K562 (cell line): ENCODE data around the gene FSTL4. TPM values are rescaled to one million over a fixed set of nuclear protein-coding genes. Genes with fewer than 3 reads are reported as not detected.

Experiments
- ATAC-seq: fragments of 200-7000 bp; cut with Tn5 transposase; 3 replicates; pipeline ENCODE4 v1.9.1; 2020; ENCODE audit warnings: moderate library complexity
- BruUV-seq: library from RNA; stranded (reverse); fragments of 400-500 nt; replicated peaks from 2 replicates; lab custom pipeline; 2021; lab: Mats Ljungman, UMichigan
- CTCF ChIA-PET: fragments of 300-600 bp; formaldehyde crosslinking; extraction: SDS; loops from one replicate; lab custom pipeline; 2021; ENCODE audit warnings: low intra/inter-chr PET ratio; lab: Yijun Ruan, JAX
- POLR2A ChIA-PET: fragments of 300-600, 350-650 bp; sonication (Branson Sonifier 250); formaldehyde crosslinking; extraction: SDS; loops from one replicate; lab custom pipeline; 2021; ENCODE audit warnings: antibody characterized with exemption, inconsistent platforms; lab: Yijun Ruan, JAX
- DNase-seq, 4 experiments: peaks; one replicate each; pipeline versions ENCODE4 v3.0.0 to v3.0.0-alpha.2; 2011 to 2018; ENCODE audit warnings: low spot score in 3 of 4, mixed read lengths in 3 of 4; ENCODE audit errors: extremely low read depth in 1 of 4
- FAIRE-seq: peaks from 2 replicates; lab custom pipeline; 2011; peaks lifted over from hg19 to GRCh38; lab: Jason Lieb, UNC
- H2AFZ ChIP-seq: 2 replicates; pipeline ENCODE4 v1.6.0; 2011; ENCODE audit warnings: low read depth, low read length, control low read depth, inconsistent platforms
- H3K27ac ChIP-seq: fragments of 200-600 bp; 3 replicates; pipeline ENCODE4 v1.8.0; 2011; ENCODE audit warnings: low read depth, mild to moderate bottlenecking, control low read depth, inconsistent platforms, low read length, moderate library complexity, mixed read lengths; ENCODE audit errors: extremely low read depth
- H3K27me3 ChIP-seq, 2 experiments: fragments of 300-600 bp in 1 of 2; 2 replicates in 1 of 2; 3 replicates in 1 of 2; pipeline versions ENCODE4 v1.6.0 to v1.8.0; 2011; ENCODE audit warnings: inconsistent platforms in 2 of 2, low read length in 2 of 2, mild to moderate bottlenecking in 1 of 2, mixed read lengths in 1 of 2, moderate library complexity in 1 of 2; ENCODE audit not compliant: control insufficient read depth in 2 of 2, insufficient read depth in 2 of 2
- H3K36me3 ChIP-seq: fragments of 300-600 bp; 3 replicates; pipeline ENCODE4 v1.8.0; 2011; ENCODE audit warnings: mild to moderate bottlenecking, low read length, inconsistent platforms; ENCODE audit not compliant: control insufficient read depth, insufficient read depth
- H3K4me1 ChIP-seq, 2 experiments: fragments of 200-600 bp in 1 of 2; replicated peaks in 1 of 2; 2 replicates in 1 of 2; 3 replicates in 1 of 2; pipeline versions ENCODE4 v1.5.1 to v1.8.0; 2011; ENCODE audit warnings: inconsistent platforms in 2 of 2, low read length in 2 of 2, mild to moderate bottlenecking in 1 of 2, mixed read lengths in 1 of 2, moderate library complexity in 1 of 2; ENCODE audit not compliant: control insufficient read depth in 2 of 2, insufficient read depth in 2 of 2
- H3K4me2 ChIP-seq: 2 replicates; pipeline ENCODE4 v1.6.1; 2011; ENCODE audit warnings: low read length, control low read depth, inconsistent platforms, mixed read lengths; ENCODE audit not compliant: insufficient read depth
- H3K4me3 ChIP-seq: fragments of 200-600 bp; sonication (generic), shearing (Covaris generic); 2 replicates; pipeline ENCODE4 v1.5.1; 2016; ENCODE audit warnings: control low read depth, inconsistent platforms
- H3K79me2 ChIP-seq: fragments of 200-600 bp; 3 replicates; pipeline ENCODE4 v1.8.0; 2011; ENCODE audit warnings: low read length, inconsistent platforms; ENCODE audit not compliant: control insufficient read depth, insufficient read depth
- H3K9ac ChIP-seq, 2 experiments: 2 replicates each; pipeline versions ENCODE4 v1.6.0 to v1.6.1; 2011; ENCODE audit warnings: low read depth in 2 of 2, low read length in 2 of 2, control low read depth in 1 of 2, inconsistent platforms in 1 of 2, mild to moderate bottlenecking in 1 of 2, mixed read lengths in 1 of 2; ENCODE audit not compliant: insufficient read depth in 1 of 2
- H3K9me1 ChIP-seq: one replicate; pipeline ENCODE4 v1.6.0; 2011; ENCODE audit warnings: inconsistent platforms, mild to moderate bottlenecking, low read length, moderate library complexity; ENCODE audit not compliant: control insufficient read depth, insufficient read depth
- H3K9me3 ChIP-seq: replicated peaks from 2 replicates; pipeline ENCODE4 v1.5.1; 2011; ENCODE audit warnings: low read depth, low read length, inconsistent platforms; ENCODE audit not compliant: control insufficient read depth, insufficient read depth
- H4K20me1 ChIP-seq: replicated peaks from 2 replicates; pipeline ENCODE4 v1.6.1; 2011; ENCODE audit warnings: low read length, inconsistent platforms, mixed read lengths; ENCODE audit not compliant: control insufficient read depth, insufficient read depth
- DPF2 ChIP-seq: fragments of 450-650 bp; IDR thresholded peaks from 2 replicates; pipeline ENCODE4 v1.6.1; 2016
- ELF4 ChIP-seq: fragments of 450-650 bp; formaldehyde crosslinking; IDR thresholded peaks from 2 replicates; pipeline ENCODE4 v1.4.0; 2022; ENCODE audit warnings: missing genetic modification characterization
- FOSL1 ChIP-seq: fragments of 200-800 bp; sonication (Bioruptor generic); conservative IDR thresholded peaks from 2 replicates; pipeline ENCODE4 v1.6.1; 2016; ENCODE audit warnings: missing genetic modification characterization, missing compliant biosample characterization
- HMG20A ChIP-seq: fragments of 450-650 bp; formaldehyde crosslinking; conservative IDR thresholded peaks from 2 replicates; pipeline ENCODE4 v1.4.0; 2020; ENCODE audit warnings: mild to moderate bottlenecking, mixed read lengths
- JUN ChIP-seq, 2 experiments: sonication (generic) in 1 of 2; formaldehyde crosslinking in 1 of 2; IDR thresholded peaks; 2 replicates each; pipeline versions ENCODE4 v1.6.1 to v1.8.0; 2012 to 2022; ENCODE audit warnings: borderline replicate concordance in 2 of 2, mild to moderate bottlenecking in 2 of 2, improper control_type of control experiment in 1 of 2, low read depth in 1 of 2, low read length in 1 of 2, missing genetic modification reagents in 1 of 2
- KLF13 ChIP-seq: fragments of 450-650 bp; IDR thresholded peaks from 2 replicates; pipeline ENCODE4 v1.6.1; 2016; ENCODE audit warnings: missing genetic modification characterization, low read depth, mild to moderate bottlenecking, missing compliant biosample characterization, moderate library complexity, borderline replicate concordance
- NFATC3 ChIP-seq: fragments of 450-650 bp; IDR thresholded peaks from 2 replicates; pipeline ENCODE4 v1.6.1; 2017; ENCODE audit warnings: mild to moderate bottlenecking
- NFE2L1 ChIP-seq: fragments of 450-650 bp; IDR thresholded peaks from 2 replicates; pipeline ENCODE4 v1.6.1; 2016; ENCODE audit warnings: missing genetic modification characterization, low read depth, mild to moderate bottlenecking, missing compliant biosample characterization, moderate library complexity, borderline replicate concordance
- PCBP2 ChIP-seq: fragments of 200-400 bp; formaldehyde crosslinking; IDR thresholded peaks from 2 replicates; pipeline ENCODE4 v1.6.1; 2018; ENCODE audit warnings: low read length, low read depth, mild to moderate bottlenecking, moderate library complexity; ENCODE audit not compliant: poor library complexity, severe bottlenecking
- POLR2AphosphoS5 ChIP-seq: IDR thresholded peaks from 2 replicates; pipeline ENCODE4 v1.6.1; 2011; ENCODE audit warnings: mild to moderate bottlenecking, low read depth, low read length, moderate library complexity; ENCODE audit not compliant: control insufficient read depth, insufficient read depth
- PRDM10 ChIP-seq: fragments of 450-650 bp; IDR thresholded peaks from 2 replicates; pipeline ENCODE4 v1.6.1; 2018; ENCODE audit not compliant: partially characterized antibody
- SRSF3 ChIP-seq: fragments of 200-400 bp; formaldehyde crosslinking; IDR thresholded peaks from 2 replicates; pipeline ENCODE4 v1.6.1; 2016; ENCODE audit warnings: mild to moderate bottlenecking, low read length, moderate library complexity; ENCODE audit not compliant: insufficient read depth
- TEAD1 ChIP-seq, 2 experiments: fragments of 450-650 bp in 1 of 2; sonication (generic) in 1 of 2; formaldehyde crosslinking; IDR thresholded peaks; 2 replicates each; pipeline versions ENCODE4 v1.4.0 to v1.8.0; 2020 to 2022; ENCODE audit warnings: mild to moderate bottlenecking in 2 of 2, missing genetic modification reagents in 1 of 2
- YY1 ChIP-seq, 3 experiments: IDR thresholded peaks; 2 replicates each; pipeline ENCODE4 v1.6.1; 2011; ENCODE audit warnings: low read length in 2 of 3, mild to moderate bottlenecking in 2 of 3, moderate library complexity in 2 of 3, borderline replicate concordance in 1 of 3, control low read depth in 1 of 3, low read depth in 1 of 3; ENCODE audit not compliant: insufficient read depth in 3 of 3, insufficient replicate concordance in 2 of 3, control insufficient read depth in 1 of 3, insufficient read length in 1 of 3; ENCODE audit errors: extremely low read depth in 1 of 3
- WGBS: fragments of 100-300 bp; shearing (Covaris generic); methylation state at CpG from one replicate; pipeline ENCODE4 v1.1.6; 2016; ENCODE audit warnings: low coverage, mixed read lengths; ENCODE audit not compliant: insufficient coverage; ENCODE audit errors: missing lambda C conversion rate; 5-methylcytosine and 5-hydroxymethylcytosine counted together
- in situ Hi-C: fragments of 300-500 bp; cut with MboI; formaldehyde crosslinking; loops from 4 replicates; pipeline ENCODE4 v1.15.0; 2018; ENCODE audit warnings: inconsistent platforms, mixed read lengths
- intact Hi-C: fragments of 100-400 bp; cut with micrococcal nuclease; formaldehyde crosslinking; loops from 2 replicates; pipeline ENCODE4 v1.14.2; 2022
- polyA plus RNA-seq, 8 experiments: library from polyadenylated mRNA; depleted of rRNA in 4 of 8; stranded (reverse) in 5 of 8; unstranded in 3 of 8; fragments of >200 nt; fragmentation: Nextera tagmentation in 2 of 8; fragmentation: Illumina TruSeq in 1 of 8; extraction: Ambion mirVana in 2 of 8; extraction: Trizol in 1 of 8; gene quantifications; 2 replicates each; pipeline versions ENCODE4 v1.2.1 to v1.2.3, GENCODE V29; 2011 to 2014; ENCODE audit warnings: inconsistent platforms in 1 of 8, missing spikeins in 1 of 8
- total RNA-seq, 7 experiments: library from RNA; depleted of rRNA in 6 of 7; stranded (reverse); fragments of >200 nt in 6 of 7; fragmentation: Illumina TruSeq in 2 of 7; extraction: Trizol in 2 of 7; gene quantifications; 2 replicates each; pipeline versions ENCODE4 v1.2.1 to v1.2.3, GENCODE V29; 2011 to 2021; ENCODE audit warnings: low replicate concordance in 1 of 7

Gene FSTL4
- total and polyA plus RNA-seq, 9 of the 15 experiments (the other 6 are each of a cell fraction or from before 2014, with no cell fraction given): 0.08 to 0.18 (median 0.10) TPM; not detected in 5

GRCh38 chr5:133338504-133339355 is 273.6 kb downstream of the FSTL4 start:
- no peak overlapping the region for H3K4me3 ChIP-seq
- no peak for DNase-seq
- no peaks in the 10 kb centered on the region for H3K79me2 ChIP-seq
- in situ Hi-C loops (no loop called here), intact Hi-C loops (no loop called here)
- no peak overlapping the region for H3K9ac ChIP-seq
- no peaks in the 10 kb centered on the region for H3K9me1 ChIP-seq
- no peak overlapping the region for H2AFZ ChIP-seq
- TF ChIP-seq NFATC3 (no peak), JUN (IDR thresholded peaks at IDR 0.05; ENCODE audit: borderline replicate concordance, low read depth, low read length) (no peak), JUN (CRISPR knock-in tag; IDR thresholded peaks at IDR 0.05; ENCODE audit: borderline replicate concordance) (no peak), SRSF3 (no peak), TEAD1 (CRISPR knock-in tag; IDR thresholded peaks at IDR 0.05) (no peak), NFE2L1 (tag) (no peak), HMG20A (CRISPR knock-in tag) (no peak), YY1 (IDR thresholded peaks at IDR 0.05; ENCODE audit: borderline replicate concordance in 1 of 3, control insufficient read depth in 1 of 3, extremely low read depth in 1 of 3, insufficient read depth in 3 of 3, insufficient read length in 1 of 3, insufficient replicate concordance in 2 of 3, low read depth in 1 of 3, low read length in 2 of 3) (no peak), DPF2 (no peak), POLR2AphosphoS5 (no peak), PRDM10 (no peak), ELF4 (CRISPR knock-in tag) (no peak), FOSL1 (tag) (no peak), PCBP2 (no peak), KLF13 (tag) (no peak)
- peaks cover 3% of the 10 kb centered on the region; the same call in 1 of the 2 replicates for H4K20me1 ChIP-seq
- H3K4me1 ChIP-seq: no peaks in the 10 kb centered on the region
- no peak for ATAC-seq
- no peak for FAIRE-seq
- H3K36me3 ChIP-seq: no peaks in the 10 kb centered on the region
- under 1% methylated on average over 15 of the region's 15 CpGs for WGBS
- H3K4me2 ChIP-seq: no peak overlapping the region
- ChIA-PET POLR2A (interaction anchor here (1.1 kb wide), 1 partner anchor 22 kb away, joined by 4 read pairs; no protein-coding TSS in a partner anchor), CTCF (no interaction called here)
- H3K9me3 ChIP-seq: no peaks in the 10 kb centered on the region
- BruUV-seq: no TSS peak
- no peak overlapping the region for H3K27ac ChIP-seq
- peaks cover 8 to 68% of the 10 kb centered on the region in 2 experiments; a peak in 4 of 5 replicates for H3K27me3 ChIP-seq
